Measurements from ENCODE around the gene CCL25. TPM values are rescaled to one million over a fixed set of nuclear protein-coding genes. Genes with fewer than 3 reads are reported as not detected.

The CCL25 gene
- total RNA-seq, 1 donor from 2014 or later = 1.4 TPM

DNA sequence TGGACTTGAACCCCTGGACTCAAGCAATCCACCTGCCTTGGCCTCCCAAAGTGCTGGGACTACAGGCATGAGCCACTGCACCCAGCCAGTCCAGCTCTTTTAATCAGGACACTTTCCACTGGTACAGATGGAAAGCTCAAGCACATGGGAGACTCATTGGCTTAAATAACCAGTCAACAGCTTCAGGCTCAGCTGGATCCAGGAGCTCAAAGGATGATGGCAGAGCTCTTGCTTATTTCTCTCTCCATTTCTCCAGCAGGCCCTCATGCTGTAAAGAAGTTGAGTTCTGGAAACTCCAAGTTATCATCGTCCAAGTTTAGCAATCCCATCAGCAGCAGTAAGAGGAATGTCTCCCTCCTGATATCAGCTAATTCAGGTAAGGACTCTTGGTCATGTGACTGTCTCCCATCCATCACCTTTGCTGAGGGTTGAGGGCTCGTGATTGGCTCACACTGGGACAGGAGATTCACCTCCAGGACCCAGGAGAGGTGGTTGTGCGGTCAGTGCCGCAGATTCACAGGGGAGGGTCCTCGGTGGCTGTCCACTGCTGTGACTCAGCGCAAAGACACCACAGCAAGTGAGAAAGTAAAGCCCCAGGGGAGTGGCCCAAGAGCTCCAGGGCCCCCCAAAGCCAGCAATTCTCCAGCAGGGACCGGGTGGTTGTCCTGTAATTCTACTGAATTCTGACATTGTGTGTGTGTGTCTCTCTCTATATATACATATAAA lies 5.1 kb downstream of the CCL25 start:
- Mint-ChIP-seq H3K27ac (no peak overlapping the region), H3K4me3 (no peak overlapping the region), H3K9me3 (no peaks in the 10 kb centered on the region), H3K36me3 (no peaks in the 10 kb centered on the region), H3K4me1 (ENCODE audit: unreplicated experiment) (no peaks in the 10 kb centered on the region), H3K27me3 (no peaks in the 10 kb centered on the region)
- TF ChIP-seq, protein P1, sequence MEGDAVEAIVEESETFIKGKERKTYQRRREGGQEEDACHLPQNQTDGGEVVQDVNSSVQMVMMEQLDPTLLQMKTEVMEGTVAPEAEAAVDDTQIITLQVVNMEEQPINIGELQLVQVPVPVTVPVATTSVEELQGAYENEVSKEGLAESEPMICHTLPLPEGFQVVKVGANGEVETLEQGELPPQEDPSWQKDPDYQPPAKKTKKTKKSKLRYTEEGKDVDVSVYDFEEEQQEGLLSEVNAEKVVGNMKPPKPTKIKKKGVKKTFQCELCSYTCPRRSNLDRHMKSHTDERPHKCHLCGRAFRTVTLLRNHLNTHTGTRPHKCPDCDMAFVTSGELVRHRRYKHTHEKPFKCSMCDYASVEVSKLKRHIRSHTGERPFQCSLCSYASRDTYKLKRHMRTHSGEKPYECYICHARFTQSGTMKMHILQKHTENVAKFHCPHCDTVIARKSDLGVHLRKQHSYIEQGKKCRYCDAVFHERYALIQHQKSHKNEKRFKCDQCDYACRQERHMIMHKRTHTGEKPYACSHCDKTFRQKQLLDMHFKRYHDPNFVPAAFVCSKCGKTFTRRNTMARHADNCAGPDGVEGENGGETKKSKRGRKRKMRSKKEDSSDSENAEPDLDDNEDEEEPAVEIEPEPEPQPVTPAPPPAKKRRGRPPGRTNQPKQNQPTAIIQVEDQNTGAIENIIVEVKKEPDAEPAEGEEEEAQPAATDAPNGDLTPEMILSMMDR (conservative IDR thresholded peaks at IDR 0.05) = no peak
- DNase-seq (ENCODE audit: extremely low spot score, unreplicated experiment) = no peak

DNA sequence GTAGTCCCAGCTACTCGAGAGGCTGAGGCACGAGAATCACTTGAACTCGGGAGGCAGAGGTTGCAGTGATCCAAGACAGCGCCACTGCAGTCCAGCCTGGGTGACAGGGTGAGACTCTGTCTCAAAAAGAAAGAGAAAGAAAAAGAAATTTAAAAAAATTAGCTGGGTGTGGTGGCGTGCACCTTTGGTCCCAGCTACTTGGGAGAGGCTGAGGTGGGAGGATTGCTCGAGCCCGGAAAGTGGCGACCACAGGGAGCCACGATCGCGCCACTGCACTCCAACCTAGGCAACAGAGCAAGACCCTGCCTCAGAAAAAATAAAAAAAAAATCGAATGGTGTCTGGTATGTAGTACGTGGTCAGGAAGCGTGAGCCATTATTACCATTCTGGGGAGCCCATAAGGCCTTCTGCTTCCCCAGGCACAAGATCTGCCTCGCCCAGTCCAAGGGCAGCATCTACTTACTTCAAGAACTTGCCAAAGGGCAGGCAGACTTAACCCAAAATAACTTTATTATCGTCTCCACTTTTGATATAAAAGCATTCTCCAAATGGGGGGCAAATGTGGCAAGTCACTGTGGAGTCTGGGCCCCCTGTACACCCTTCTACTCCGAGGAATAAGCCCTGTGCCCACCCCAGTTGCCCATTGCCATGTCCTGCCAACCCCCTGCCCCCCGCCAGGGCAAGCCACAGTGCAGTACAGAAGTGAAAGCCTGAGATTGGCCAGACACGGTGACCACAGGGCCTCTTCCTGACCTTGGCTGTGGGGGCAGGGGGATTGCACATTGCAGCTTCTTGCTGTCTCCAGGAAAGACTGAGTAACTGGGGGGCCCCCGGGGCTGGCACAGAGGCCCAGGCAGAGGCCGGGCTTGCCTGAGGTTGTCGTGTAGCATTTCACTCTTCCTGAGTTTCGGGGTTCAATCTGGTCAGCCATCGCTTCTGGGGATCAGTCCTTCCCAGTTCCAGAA lies 12.6 kb downstream of the CCL25 start:
- TF ChIP-seq, protein P1 (conservative IDR thresholded peaks at IDR 0.05) = no peak
- DNase-seq (ENCODE audit: extremely low spot score, unreplicated experiment) = no peak
- Mint-ChIP-seq H3K27me3 (no peaks in the 10 kb centered on the region), H3K4me3 (no peak overlapping the region), H3K27ac (no peak overlapping the region), H3K4me1 (ENCODE audit: unreplicated experiment) (peaks cover 3% of the 10 kb centered on the region), H3K9me3 (peaks cover 2% of the 10 kb centered on the region), H3K36me3 (peaks cover 4% of the 10 kb centered on the region)

DNA sequence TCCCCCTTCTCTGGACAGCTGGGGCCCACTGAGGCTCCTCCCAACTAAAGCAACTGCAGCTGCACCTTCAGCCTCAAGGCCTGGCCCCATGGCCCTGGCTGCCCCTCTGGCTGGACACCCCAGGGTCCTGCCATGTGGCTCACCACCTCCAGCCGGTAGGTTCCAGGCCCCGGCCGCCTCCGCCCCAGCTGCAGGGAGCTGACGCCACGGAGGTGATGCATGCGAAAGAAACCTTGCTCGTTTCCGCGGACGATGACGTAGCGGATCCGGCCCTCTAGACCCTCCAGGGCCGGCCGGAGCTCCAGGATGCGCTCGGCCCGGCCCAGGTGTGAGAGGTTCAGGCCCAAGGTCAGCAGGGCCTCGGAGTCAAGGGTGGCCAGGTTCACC lies 13.3 kb downstream of the CCL25 start:
- Mint-ChIP-seq H3K9me3 (peaks cover 5% of the 10 kb centered on the region), H3K4me1 (ENCODE audit: unreplicated experiment) (peaks cover 3% of the 10 kb centered on the region), H3K27ac (no peak overlapping the region), H3K4me3 (no peak overlapping the region), H3K36me3 (peaks cover 7% of the 10 kb centered on the region), H3K27me3 (no peaks in the 10 kb centered on the region)
- DNase-seq (ENCODE audit: extremely low spot score, unreplicated experiment) = no peak
- TF ChIP-seq, protein P1 (conservative IDR thresholded peaks at IDR 0.05) = no peak

DNA sequence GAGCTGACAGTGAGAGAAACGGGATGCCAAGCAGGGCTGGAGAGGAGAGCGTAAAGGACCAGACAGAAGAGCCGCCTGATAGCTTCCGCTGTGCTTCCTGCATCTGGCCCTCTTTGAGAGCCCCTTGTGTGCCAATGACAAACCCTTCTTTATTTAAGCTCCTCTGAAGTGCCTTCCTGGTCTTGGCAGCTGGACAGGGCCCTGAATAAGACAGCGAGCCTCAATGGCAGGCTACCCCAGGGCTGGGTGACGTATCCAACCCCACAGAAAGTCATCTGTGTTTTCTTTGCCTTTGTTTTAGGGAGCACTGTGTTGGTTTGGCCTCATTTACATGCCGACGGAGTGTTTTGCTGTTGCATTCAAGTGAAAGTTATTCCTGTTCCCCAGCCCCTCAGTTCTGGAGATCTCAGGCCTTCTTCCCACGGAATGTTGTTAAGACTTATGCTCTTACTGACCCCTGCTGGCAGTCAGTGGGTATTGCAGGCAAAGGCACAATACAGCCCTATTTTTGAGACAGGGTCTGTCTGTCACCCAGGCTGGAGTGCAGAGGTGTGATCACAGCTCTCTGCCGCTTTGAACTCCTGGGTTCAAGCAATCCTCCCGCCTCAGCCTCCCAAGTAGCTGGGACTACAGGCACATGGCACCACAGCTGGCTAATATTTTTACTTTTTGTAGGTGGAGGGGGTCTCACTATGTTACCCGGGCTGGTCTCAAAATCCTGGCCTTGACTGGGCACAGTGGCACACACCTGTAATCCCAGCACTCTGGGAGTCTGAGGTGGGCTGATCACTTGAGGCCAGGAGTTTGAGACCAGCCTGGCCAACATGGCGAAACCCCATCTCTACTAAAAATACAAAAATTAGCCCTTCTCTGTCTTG lies 16.8 kb downstream of the CCL25 start:
- H3K9me3 Mint-ChIP-seq = peaks cover 10% of the 10 kb centered on the region

More for the DNA sequence above, 16.8 kb downstream of the CCL25 start:
- no peaks in the 10 kb centered on the region for H3K27me3 Mint-ChIP-seq
- peaks cover 3% of the 10 kb centered on the region for H3K4me1 Mint-ChIP-seq (ENCODE audit: unreplicated experiment)
- TF ChIP-seq, protein P1 (conservative IDR thresholded peaks at IDR 0.05) = peak; percentile 84
- H3K27ac Mint-ChIP-seq = no peak overlapping the region
- DNase-seq (ENCODE audit: extremely low spot score, unreplicated experiment) = no peak
- H3K36me3 Mint-ChIP-seq = peaks cover 15% of the 10 kb centered on the region
- no peak overlapping the region for H3K4me3 Mint-ChIP-seq

Measured in type B pancreatic cell (in vitro differentiated cells).